Stomach (tissue), 9 donors: ENCODE results near the gene ETV6. TPM values are rescaled to one million over a fixed set of nuclear protein-coding genes. Genes with fewer than 3 reads are reported as not detected.

Experiments used
- DNase-seq, 2 donors: peaks; one replicate each; pipeline versions ENCODE4 v3.0.0 to v3.0.0-alpha.2; 2013 to 2019
- H3K27ac ChIP-seq, 5 donors: fragments of 200-600 bp in 4 of 5; sonication (generic) in 4 of 5; one replicate each; pipeline ENCODE4 v1.5.1; 2013 to 2019; ENCODE audit warnings: mild to moderate bottlenecking in 1 of 5, moderate library complexity in 1 of 5
- H3K27me3 ChIP-seq, 3 donors: fragments of 200-600 bp; sonication (generic); one replicate each; pipeline ENCODE4 v1.5.1; 2017 to 2019; ENCODE audit warnings: mixed run types in 1 of 3
- H3K36me3 ChIP-seq, 4 donors: fragments of 200-600 bp; sonication (generic); 1 replicate in 3 of 4; 2 replicates in 1 of 4; pipeline ENCODE4 v1.5.1; 2016 to 2019
- H3K4me1 ChIP-seq, 4 donors: fragments of 200-600 bp; sonication (generic); one replicate each; pipeline ENCODE4 v1.5.1; 2016 to 2019
- H3K4me3 ChIP-seq, 4 donors: fragments of 200-600 bp; sonication (generic) in 3 of 4; one replicate each; pipeline ENCODE4 v1.5.1; 2016 to 2019; ENCODE audit warnings: mild to moderate bottlenecking in 1 of 4
- H3K9me3 ChIP-seq, 4 donors: fragments of 200-600 bp; sonication (generic); one replicate each; pipeline ENCODE4 v1.5.1; 2016 to 2019
- EP300 ChIP-seq: sonication (generic); formaldehyde crosslinking; IDR thresholded peaks from one replicate; pipeline ENCODE4 v1.6.1; 2017; ENCODE audit warnings: antibody characterized with exemption
- POLR2A ChIP-seq, 4 donors: fragments of 450-650 bp; IDR thresholded peaks; one replicate each; pipeline ENCODE4 v1.6.1; 2016; ENCODE audit warnings: antibody characterized with exemption in 4 of 4, control low read depth in 2 of 4, mild to moderate bottlenecking in 1 of 4, moderate library complexity in 1 of 4
- POLR2AphosphoS5 ChIP-seq, 3 donors: sonication (generic); formaldehyde crosslinking; IDR thresholded peaks; one replicate each; pipeline ENCODE4 v1.6.1; 2016; ENCODE audit warnings: antibody characterized with exemption in 3 of 3
- WGBS, 5 donors: extraction: QIAGEN DNeasy Blood & Tissue Kit in 3 of 5; methylation state at CpG; one replicate each; pipeline versions ENCODE4 v1.1.5 to v1.1.7; 2013 to 2018; 5-methylcytosine and 5-hydroxymethylcytosine counted together
- intact Hi-C: fragments of 100-400 bp; cut with DNase I; formaldehyde crosslinking; loops from one replicate; pipeline ENCODE4 v1.15.1; 2023; ENCODE audit warnings: low total_unique reads
- polyA plus RNA-seq, 3 donors: library from polyadenylated mRNA; stranded (reverse); fragments of 200-250 nt; gene quantifications; one replicate each; pipeline ENCODE4 v1.2.3, GENCODE V29; 2013
- total RNA-seq, 5 donors: library from RNA; depleted of rRNA; stranded (reverse); fragments of >200 nt; gene quantifications; one replicate each; pipeline versions ENCODE4 v1.1.0 to v1.2.3, GENCODE V29; 2014 to 2016
- TF ChIP-seq, protein P1 (sequence below), 7 experiments: fragments of 450-650 bp in 4 of 7; fragments of 200-600 bp in 3 of 7; sonication (generic) in 3 of 7; IDR thresholded peaks; one replicate each; pipeline ENCODE4 v1.5.1; 2016 to 2019; ENCODE audit warnings: antibody characterized with exemption in 7 of 7, control low read depth in 2 of 7, mild to moderate bottlenecking in 1 of 7
- donor health status: healthy with polysubstance abuse.
- donor health status: Bipolar disorder and iron deficiency.
- donor health status: healthy.

The ETV6 gene
- total and polyA plus RNA-seq, 8 donors = 4.1 to 60.3 (median 13.4) TPM

DNA sequence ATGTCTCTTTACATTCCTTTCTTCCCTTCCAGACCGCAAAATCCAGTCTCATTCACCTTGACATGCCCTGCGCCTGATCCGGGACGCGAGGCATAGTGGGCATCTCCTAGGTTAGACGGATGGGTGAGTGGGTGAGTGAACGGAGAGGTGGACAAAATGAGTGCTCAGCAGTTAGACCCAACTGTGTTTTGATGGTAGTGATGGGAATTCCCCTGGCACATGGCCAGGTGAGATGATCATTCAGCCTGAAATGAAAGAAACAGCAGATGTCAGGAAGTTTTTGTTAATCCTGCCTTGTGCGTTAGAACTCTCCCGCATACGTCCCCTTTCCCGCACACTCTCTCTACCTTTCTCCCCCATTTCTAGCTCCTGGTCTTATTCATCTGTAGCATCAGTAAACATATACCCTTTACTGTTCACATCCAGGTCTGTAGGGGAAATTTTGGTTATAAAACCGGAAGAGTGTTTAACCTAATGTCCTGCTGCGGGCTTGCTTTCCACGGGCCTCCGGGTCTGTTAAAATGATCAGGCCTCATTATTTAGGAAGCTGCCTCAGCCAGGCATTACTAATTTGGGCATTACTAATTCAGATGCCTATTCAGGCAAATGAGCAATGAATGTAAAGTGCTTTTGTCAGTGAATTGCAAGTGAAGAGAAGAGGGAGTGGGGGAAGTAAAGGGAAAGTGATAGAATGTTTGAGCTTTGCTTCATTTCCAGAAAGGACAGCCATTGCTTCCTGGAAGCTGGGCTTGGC lies 172.8 kb downstream of the ETV6 start:
- intact Hi-C loops = no loop called here
- Histone ChIP-seq H3K4me3 (no peak overlapping the region), H3K36me3 (peaks cover 0 to 12% (median 2%) of the 10 kb centered on the region in 4 donors), H3K27me3 (no peaks in the 10 kb centered on the region), H3K27ac (peak overlapping the region in 4 of 5 donors; percentile 12 to 60 (median 33)), H3K4me1 (peaks cover 0 to 40% (median 19%) of the 10 kb centered on the region in 4 donors), H3K9me3 (no peaks in the 10 kb centered on the region)
- no peak for TF ChIP-seq POLR2AphosphoS5 (IDR thresholded peaks at IDR 0.05)
- TF ChIP-seq, protein P1, sequence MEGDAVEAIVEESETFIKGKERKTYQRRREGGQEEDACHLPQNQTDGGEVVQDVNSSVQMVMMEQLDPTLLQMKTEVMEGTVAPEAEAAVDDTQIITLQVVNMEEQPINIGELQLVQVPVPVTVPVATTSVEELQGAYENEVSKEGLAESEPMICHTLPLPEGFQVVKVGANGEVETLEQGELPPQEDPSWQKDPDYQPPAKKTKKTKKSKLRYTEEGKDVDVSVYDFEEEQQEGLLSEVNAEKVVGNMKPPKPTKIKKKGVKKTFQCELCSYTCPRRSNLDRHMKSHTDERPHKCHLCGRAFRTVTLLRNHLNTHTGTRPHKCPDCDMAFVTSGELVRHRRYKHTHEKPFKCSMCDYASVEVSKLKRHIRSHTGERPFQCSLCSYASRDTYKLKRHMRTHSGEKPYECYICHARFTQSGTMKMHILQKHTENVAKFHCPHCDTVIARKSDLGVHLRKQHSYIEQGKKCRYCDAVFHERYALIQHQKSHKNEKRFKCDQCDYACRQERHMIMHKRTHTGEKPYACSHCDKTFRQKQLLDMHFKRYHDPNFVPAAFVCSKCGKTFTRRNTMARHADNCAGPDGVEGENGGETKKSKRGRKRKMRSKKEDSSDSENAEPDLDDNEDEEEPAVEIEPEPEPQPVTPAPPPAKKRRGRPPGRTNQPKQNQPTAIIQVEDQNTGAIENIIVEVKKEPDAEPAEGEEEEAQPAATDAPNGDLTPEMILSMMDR (IDR thresholded peaks at IDR 0.05) = no peak
- TF ChIP-seq POLR2A (IDR thresholded peaks at IDR 0.05) = no peak
- TF ChIP-seq EP300 = no peak
- peak; percentile 38 to 68 for DNase-seq
- 60 to 82% (median 67%) methylated on average over 15 of the region's 15 CpGs for WGBS, 5 donors

DNA sequence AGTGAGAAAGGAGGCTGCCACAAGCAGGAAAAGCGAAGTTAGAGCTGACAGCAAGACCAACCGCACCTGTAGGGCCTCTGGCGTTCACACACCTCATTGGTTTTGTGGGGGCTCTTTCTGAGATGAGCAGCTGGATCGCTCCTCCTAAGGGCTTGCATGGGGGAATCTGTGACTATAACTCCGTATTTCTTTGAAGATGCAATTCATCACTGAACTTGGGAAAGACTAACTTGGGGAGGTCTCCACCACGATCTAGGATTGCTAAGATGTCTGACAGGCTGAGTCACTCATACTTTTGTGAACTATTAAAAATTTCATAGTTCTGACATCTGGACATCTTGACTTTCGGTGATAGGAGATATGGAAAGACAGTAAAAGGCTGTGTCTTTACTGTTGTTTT lies 173.6 kb downstream of the ETV6 start:
- intact Hi-C loops = no loop called here
- Histone ChIP-seq H3K9me3 (no peaks in the 10 kb centered on the region), H3K36me3 (peaks cover 0 to 16% (median 2%) of the 10 kb centered on the region in 4 donors), H3K27me3 (no peaks in the 10 kb centered on the region), H3K4me3 (no peak overlapping the region), H3K4me1 (peaks cover 0 to 41% (median 23%) of the 10 kb centered on the region in 4 donors), H3K27ac (peak overlapping the region in 3 of 5 donors; percentile 12 to 60 (median 49))
- WGBS, 5 donors = 88 to 95% (median 89%) methylated on average over 7 of the region's 7 CpGs
- TF ChIP-seq POLR2A (IDR thresholded peaks at IDR 0.05) (no peak), EP300 (no peak), POLR2AphosphoS5 (IDR thresholded peaks at IDR 0.05) (no peak)
- TF ChIP-seq, protein P1 (IDR thresholded peaks at IDR 0.05) = no peak
- no peak for DNase-seq

DNA sequence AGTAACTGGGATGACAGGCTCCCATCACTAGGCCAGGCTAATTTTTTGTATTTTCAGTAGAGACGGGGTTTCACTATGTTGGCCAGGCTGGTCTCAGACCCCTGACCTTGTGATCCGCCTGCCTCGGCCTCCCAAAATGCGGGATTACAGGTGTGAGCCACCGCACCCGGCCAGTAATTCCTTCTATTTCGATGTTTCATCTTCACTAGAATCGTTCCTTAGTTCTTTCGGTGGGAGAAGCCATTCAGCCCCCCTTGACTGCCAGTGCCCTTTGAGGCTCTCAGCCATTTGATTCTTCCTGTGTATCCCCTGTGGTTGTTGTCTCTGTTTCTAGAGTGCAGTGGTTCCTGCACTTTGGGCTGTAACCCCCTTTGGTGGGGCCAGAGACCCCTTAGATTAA lies 174.1 kb downstream of the ETV6 start:
- 97 to 99% (median 98%) methylated on average over 9 of the region's 9 CpGs for WGBS, 5 donors
- no peaks in the 10 kb centered on the region for H3K27me3 ChIP-seq
- intact Hi-C loops = no loop called here
- no peak overlapping the region for H3K4me3 ChIP-seq
- H3K4me1 ChIP-seq = peaks cover 0 to 41% (median 23%) of the 10 kb centered on the region in 4 donors
- no peaks in the 10 kb centered on the region for H3K9me3 ChIP-seq
- TF ChIP-seq EP300 = no peak
- TF ChIP-seq, protein P1 (IDR thresholded peaks at IDR 0.05) = no peak
- no peak for TF ChIP-seq POLR2AphosphoS5 (IDR thresholded peaks at IDR 0.05)
- TF ChIP-seq POLR2A (IDR thresholded peaks at IDR 0.05) = no peak
- peak overlapping the region in 1 of 5 donors; percentile 49 for H3K27ac ChIP-seq
- DNase-seq = no peak
- H3K36me3 ChIP-seq = peaks cover 0 to 16% (median 2%) of the 10 kb centered on the region in 4 donors

DNA sequence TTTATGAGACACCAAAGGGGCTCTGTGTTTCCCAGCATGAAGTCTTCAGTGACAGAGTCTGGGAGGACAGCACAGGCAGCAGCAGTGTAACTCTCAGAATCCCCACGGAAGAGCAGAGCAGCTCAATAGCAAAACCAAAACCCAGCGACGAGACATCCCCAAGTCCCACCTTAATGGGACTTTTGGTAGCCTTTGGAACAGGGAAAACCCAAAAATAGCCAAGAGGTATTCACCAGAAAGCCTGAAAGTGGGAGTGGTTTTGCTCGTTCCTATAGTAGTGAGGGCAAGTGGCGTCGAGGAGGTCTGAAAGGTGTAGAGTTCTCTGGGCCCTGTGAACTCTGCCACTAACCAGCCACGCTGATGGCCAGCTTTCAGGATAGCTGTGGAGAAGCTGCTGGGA lies 174.6 kb downstream of the ETV6 start:
- WGBS, 5 donors = 91 to 96% (median 93%) methylated on average over 7 of the region's 7 CpGs
- peaks cover 0 to 46% (median 21%) of the 10 kb centered on the region in 4 donors for H3K4me1 ChIP-seq

More for the DNA sequence above, 174.6 kb downstream of the ETV6 start:
- Histone ChIP-seq H3K36me3 (peaks cover 0 to 19% (median 4%) of the 10 kb centered on the region in 4 donors), H3K9me3 (no peaks in the 10 kb centered on the region), H3K27me3 (no peaks in the 10 kb centered on the region), H3K4me3 (no peak overlapping the region), H3K27ac (no peak overlapping the region)
- intact Hi-C loops = no loop called here
- no peak for DNase-seq
- no peak for TF ChIP-seq EP300
- TF ChIP-seq, protein P1 (IDR thresholded peaks at IDR 0.05) = no peak
- TF ChIP-seq POLR2A (IDR thresholded peaks at IDR 0.05) = no peak
- no peak for TF ChIP-seq POLR2AphosphoS5 (IDR thresholded peaks at IDR 0.05)
